ENCODE results near the gene APOB.

- TF ChIP-seq CTCF (IDR thresholded peaks at IDR 0.05): no peak
- TF ChIP-seq POLR2AphosphoS5 (IDR thresholded peaks at IDR 0.05): no peak
- TF ChIP-seq POLR2A (IDR thresholded peaks at IDR 0.05): no peak
Observed at GRCh38 chr2:21017748-21018276, 26.1 kb downstream of the APOB start.

Data from breast epithelium (tissue), 3 donors.